GM12873 (cell line): ENCODE measurements around the gene MECP2.

ENCODE experiments used
- TF ChIP-seq, protein P1 (sequence below): IDR thresholded peaks from 2 replicates; pipeline ENCODE4 v1.5.1; 2012; ENCODE audit warnings: low read depth, mild to moderate bottlenecking, moderate library complexity, low read length, control low read depth; ENCODE audit not compliant: insufficient read depth; ENCODE audit errors: missing control alignments

Gene MECP2

DNA sequence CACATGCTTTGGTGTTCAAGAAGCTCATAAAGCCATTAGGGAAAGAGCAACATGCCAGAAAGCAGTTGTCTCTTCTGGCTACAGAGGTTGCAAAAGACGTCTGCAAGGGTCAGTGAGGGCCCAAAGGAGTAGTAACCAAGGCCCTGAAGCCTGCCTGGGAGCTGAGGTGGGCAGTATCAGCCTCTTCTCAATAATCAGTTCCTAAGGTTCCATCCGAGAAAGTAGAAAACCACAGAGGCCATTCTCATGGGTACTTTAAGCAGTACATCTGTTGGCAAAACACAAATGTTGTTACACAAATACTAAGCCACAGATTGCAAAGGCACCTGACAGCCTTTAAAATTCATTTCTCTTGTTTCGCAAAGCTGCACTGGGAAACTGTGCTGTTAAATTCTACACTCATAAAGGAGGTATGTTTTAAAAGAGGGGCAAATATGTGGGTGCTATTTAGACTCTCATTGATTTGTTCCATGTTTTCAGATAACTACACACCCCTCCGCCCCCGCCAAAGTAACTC lies 37.7 kb downstream of the MECP2 start:
- TF ChIP-seq, protein P1, sequence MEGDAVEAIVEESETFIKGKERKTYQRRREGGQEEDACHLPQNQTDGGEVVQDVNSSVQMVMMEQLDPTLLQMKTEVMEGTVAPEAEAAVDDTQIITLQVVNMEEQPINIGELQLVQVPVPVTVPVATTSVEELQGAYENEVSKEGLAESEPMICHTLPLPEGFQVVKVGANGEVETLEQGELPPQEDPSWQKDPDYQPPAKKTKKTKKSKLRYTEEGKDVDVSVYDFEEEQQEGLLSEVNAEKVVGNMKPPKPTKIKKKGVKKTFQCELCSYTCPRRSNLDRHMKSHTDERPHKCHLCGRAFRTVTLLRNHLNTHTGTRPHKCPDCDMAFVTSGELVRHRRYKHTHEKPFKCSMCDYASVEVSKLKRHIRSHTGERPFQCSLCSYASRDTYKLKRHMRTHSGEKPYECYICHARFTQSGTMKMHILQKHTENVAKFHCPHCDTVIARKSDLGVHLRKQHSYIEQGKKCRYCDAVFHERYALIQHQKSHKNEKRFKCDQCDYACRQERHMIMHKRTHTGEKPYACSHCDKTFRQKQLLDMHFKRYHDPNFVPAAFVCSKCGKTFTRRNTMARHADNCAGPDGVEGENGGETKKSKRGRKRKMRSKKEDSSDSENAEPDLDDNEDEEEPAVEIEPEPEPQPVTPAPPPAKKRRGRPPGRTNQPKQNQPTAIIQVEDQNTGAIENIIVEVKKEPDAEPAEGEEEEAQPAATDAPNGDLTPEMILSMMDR: no peak

DNA sequence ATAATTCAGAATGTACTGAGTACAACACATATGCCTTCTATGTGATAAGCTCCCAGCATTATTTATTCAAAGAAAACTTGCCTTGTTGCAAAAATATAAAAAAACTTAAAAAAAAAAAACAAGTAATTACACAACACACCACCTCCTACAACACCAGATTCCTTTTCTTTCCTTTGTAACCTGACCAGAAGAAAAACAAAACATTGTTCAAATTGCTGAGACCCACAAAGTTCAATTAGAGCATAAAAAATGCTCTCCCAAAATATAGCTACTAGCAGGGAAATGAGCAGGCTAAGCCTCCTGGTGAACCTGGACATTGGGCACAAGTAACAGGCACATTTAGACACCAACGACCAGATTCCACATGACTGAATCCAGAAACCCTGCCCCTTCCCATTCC lies 38.3 kb downstream of the MECP2 start:
- TF ChIP-seq, protein P1: no peak

DNA sequence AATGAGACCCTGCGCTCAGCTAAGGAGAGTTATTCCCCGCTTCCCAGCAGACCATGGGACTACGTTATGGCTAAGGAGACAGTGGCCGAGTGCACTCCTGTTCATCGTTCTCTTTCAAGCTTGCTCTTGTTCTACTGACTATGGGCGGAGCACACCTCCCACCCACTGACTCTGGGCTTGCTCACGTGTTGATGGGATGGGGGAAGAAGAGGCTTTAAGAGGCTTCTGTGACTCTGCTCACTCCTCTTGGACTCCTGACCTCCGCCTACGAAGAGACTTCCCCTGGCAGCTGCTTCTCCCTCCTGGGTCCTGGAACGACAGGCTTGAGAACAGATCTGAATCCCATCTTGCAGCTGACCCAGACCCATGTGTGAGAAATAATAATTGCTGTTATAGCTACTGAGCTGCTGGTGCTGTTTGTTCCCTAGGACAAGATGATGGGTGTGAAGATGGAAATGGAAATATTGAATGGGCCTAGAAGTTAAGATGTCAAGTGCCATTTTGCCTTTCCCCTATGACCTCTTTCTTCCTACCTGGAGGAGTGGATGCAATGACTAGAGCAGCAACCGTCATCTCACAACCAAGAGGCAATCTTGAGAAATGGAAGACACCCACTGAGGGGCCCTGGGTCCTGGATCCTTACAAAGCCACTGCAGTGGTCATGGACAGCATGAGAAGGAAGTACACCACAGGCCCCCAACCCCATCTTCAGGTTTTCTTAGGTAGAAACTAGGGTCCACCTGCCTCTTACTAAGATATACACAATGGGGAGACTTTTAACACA lies 39.1 kb downstream of the MECP2 start:
- TF ChIP-seq, protein P1: no peak

DNA sequence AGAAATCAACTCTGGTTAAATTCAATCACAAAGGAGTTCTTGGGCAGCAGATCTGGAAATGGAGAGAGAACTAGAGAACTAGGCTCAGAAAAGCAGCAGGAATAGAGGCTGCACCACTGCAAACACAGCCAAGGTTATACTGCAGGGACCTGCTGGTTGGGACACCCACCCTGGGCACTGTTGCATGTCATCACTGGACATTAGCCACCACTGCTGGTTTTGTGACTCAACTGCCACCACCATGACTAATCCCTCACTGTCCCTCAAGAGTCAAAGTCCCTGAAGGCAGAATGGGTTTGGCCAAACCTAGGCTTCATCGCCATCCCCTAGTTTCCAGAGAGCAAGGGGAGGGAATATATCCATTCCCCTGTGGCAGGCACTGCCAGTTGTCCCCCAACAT lies 39.7 kb downstream of the MECP2 start:
- TF ChIP-seq, protein P1: no peak

DNA sequence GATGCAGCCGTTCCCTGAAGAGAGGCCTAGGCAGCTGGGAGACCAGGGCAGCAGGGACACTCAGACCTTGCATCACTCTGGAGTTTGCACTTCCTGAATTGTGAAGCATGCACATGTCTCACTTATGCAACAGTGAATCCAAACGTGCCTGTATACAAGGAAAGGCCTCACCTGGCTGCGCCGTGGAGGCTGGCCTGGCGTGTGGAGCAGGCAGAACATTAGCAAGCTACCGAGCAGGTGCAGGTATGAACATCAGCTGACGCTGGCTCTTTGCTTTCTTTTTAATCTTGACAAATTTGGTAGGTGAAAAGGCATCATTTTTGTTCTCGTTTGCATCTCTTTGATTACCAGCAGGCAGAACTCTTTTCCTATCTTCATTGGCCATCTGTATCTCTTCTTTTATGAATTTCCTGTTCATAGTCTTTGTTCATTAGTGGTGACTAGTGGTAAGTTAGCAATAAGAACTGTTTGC lies 40.7 kb downstream of the MECP2 start:
- TF ChIP-seq, protein P1: no peak

DNA sequence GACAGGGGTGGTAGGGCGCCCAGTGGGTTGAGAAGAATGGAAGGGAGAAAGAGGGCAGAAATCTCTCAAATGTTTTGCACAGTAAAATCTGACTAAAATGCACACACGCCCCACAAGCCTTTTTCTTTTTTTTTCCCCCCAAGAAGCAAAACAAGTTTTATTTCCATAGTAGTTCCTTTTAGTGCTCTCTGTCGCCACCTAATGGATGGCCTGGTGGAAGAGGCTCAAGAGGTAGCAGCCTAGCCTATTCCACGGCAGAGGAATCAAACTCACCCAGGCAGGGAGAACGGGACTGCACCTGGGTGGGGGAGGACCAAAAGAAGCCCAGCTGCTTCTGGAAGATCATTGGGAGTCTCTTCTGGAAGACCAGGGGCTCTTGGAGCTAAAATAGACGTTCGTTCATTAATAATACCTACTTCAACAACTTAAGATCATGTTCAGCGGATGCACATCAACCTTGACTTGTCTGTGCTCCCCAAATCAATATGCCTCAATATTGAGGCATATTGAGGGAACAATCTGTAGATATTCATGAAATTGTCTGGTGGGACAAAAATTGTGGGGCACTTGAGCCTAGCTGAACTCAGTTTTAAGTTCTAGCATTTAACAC lies 46.2 kb downstream of the MECP2 start:
- TF ChIP-seq, protein P1: peak; percentile 83

DNA sequence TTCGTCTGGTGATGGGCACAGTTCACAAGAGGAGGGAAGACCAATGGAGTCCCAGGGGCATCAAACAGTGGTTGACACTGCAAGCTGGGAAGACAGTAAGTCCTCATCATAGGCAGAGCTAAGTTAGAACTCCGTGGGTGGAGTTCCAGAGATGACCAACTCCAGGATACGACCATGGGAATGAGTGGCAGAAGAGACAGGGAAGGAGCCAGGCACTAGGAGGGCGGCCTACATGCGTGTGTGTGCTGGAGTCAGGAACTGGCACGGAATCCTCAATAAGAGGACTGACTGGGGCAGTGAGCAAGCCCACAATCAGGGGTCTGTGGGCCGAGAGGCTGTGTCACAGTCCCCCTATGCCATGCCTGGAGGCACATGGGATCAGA lies 47.4 kb downstream of the MECP2 start:
- TF ChIP-seq, protein P1: no peak
